HG03575 (cell line): ENCODE data around the gene MACROD2.
A peak's percentile ranks its signal among the peaks of the same experiment; 100 is the strongest.

ENCODE experiments used
- ATAC-seq: cut with Tn5 transposase; IDR thresholded peaks from one replicate; pipeline ENCODE4 v1.9.1; 2021; ENCODE audit not compliant: unreplicated experiment, insufficient number of reproducible peaks, low FRiP score; ENCODE audit errors: extremely low read depth

Gene MACROD2

DNA sequence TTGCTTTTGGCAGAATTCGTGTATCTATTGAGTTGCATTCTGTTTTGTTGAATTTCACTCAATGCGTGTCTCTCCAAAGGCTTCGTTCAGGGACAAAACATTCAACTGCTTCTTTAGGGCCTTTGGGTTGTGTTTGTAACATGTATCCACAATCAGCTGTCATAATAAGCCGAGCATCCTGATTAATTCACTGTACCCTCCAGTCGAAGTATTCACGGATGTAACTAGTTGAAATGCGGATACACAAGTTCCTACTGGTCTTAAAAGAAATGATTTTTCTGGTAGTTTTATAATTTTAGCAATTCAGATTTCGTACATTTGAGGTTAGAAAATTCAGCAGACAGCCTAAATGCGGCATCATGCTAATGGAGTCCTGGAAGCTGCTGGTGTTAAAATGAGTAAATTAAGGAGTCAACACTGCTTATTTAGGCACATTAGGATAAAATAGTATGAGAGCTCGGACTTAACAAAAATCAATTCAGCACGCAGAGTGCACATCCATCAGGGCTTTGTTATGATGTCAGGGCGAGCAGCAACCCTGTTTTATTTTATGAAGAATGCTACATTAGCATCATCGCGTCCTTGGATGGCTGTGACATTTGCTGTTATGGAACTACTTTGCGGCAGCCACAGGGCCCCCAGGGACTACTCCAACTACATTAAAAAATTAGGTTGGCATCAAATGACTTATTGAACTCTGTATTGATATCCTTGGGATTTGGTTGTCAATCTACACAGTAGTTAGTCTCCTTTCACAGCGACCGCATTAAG lies 831.4 kb downstream of the MACROD2 start:
- ATAC-seq: no peak

DNA sequence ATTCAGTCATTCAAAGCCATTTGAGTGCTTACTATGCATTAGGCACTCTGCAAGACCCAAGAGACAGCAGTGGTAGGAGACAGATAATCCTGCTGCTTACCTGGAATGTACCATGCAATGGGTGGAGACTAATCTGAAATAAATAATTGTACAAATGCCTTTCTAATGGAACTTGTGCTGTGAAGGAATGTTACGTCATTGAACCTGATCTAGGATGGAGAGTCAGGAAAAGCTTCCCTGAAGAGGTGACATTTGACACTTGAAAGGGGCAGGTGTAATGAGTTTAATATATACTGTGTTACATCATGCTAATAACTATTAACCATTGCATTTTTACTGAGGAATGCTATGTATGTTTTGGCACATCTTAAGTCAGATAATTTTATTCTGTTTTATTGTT lies 833.1 kb downstream of the MACROD2 start:
- no peak for ATAC-seq

DNA sequence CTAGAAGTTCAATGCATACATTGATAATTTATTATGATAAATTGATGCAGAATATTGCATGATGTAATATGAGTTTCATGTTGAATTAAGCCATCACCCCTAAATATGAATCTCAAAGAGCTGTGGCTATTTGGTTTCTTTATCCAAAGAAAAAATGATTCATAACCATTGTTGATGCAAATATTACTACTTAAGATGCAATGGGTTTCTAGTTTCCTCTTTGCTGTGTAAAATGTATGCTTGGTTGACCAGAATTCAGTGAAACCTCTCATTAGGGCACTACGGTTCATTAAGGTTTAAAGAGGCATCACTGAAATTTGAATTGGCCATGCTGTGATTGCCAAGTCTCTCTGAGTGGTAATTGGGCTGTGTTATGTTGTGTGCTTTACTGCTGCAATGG lies 834.6 kb downstream of the MACROD2 start:
- ATAC-seq: peak; percentile 33

DNA sequence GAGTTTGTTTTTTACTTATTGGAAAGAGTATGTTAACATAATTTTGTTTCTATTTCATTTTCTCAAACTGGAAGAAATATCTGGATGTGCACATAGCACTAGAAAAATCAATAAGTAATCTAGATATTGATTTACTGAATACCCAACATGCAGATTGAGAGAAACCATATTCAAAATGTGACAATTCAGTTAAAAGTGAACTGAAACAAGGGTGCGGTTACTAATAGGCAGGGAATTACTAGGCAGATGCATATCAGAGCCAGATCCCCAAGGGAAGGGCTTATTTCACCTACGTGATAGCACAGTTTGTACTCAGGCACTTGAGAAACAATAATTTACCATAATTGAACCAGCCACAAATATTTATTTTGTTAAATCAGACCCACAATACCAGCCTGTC lies 835.1 kb downstream of the MACROD2 start:
- ATAC-seq: peak; percentile 49

DNA sequence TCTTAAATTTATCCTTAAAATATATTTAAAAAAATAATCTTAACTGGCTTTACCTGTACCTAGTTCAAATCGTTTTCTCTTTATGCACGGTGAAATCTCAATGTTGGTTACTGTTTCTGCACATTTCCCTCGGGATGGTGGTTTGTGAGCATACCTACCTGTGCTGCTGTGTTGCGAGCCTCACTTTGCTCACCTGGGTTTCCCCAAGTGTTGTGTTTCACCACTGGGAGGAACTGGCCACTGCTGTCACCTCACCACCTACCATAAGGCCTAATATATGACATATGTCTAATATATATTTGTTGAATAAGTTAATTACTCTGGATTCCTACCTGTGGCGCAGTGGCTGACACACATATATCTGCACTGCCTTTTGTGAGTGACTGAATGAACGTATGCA lies 835.6 kb downstream of the MACROD2 start:
- ATAC-seq: no peak

DNA sequence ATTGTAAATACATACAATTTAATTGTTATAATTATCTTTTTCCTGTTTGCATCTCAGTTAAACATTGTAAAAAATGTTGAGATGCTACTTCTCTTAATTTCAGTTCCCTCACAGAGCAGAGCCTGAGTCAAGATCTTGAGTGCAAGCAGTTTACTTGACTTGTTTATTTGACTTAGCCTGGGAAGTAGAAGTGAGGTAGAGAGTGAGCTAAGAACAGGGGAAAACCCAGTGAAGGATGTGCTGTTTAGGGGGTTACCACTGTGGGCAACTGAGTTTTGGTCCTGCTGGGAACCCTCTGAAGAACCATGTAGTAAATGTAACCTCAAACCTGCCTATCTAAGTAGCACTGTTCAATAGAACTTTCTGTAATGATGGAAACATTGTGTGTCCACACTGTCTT lies 837.3 kb downstream of the MACROD2 start:
- peak; percentile 61 for ATAC-seq

DNA sequence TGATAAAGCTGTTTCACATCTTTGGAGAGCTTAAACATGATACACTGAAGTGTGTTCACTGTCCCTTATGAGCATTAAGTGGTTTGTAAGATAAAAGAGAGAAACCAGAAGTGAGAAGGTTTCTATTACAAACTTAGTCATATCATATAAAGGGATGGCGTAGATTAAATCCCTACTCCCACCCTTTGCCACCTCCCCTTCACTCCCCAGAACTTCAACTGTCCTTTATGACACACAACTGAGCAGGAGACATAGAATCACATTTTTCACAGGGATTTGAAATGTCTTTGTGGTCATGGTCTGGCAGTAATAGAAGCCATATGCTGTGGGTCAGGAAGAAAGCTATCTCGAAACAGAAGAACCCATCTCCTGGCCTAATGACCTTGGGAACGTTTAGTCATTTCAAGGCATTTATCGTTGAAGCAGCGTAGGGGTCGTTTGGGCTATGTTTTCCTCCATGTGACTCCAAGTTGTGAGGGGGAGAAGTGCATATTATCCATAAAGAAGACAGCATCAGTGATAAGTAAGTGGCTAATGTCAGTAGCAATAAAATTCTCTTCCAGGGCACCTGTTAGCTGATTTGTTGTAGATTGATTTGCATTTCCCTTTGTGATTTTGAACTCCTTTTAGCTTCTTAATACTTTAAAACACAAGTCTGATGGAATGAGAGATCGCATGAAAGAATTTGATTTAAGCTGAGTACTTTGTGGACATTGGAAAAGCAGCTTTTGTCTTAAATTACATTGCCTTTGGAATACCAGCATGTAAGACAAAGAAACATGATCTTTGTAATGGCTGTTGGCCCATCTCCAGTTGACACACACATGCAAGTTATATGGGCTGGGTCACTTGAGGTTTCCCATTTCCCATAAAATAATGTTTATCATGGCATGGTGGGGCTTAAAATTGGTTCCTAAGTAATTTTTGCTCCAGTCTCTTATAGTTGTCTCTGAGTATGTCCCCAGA lies 843.6 kb downstream of the MACROD2 start:
- ATAC-seq: peak; percentile 44

DNA sequence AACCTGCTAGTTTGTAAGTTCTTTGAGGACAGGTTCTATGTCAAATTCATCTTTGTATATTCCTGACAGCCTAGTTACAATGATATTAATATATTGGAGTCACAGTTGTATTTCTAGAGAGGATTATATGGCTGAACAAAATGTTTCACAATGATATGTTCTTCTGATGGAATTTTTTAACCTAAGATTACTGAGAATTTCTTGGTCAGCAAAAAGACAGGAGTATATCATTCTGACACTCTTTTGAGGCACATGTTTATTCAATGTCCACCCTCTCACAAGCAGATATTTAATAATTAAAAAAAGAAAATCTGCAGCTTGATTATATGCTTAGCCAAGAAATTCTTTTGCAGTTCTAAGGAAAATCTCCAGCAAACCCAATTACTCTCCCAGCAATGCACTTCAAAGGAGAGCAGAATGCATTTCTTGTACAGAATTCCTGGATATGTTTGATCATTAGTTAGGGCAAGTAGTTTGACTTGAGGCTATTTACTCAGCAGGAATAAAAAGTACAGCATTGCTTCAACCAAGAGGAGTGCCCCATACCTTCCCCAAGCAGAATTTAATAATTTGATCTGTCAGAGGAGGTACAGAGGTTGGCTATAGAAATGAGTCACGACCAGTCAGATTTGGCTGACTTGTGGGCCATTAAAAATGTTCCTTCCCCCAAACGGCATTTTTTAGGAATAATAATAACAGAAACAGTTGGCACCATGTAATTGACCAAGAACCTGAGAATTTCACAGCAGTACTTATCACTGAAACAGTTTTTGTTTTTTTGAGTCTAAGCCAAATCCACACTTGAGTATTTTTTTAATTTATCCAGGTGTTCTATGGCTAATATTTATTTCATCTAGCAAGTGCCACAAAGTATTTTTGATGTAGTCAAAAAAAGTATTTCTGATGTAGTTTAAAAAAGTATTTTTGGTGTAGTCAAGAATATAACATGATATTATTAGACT lies 850.2 kb downstream of the MACROD2 start:
- no peak for ATAC-seq

DNA sequence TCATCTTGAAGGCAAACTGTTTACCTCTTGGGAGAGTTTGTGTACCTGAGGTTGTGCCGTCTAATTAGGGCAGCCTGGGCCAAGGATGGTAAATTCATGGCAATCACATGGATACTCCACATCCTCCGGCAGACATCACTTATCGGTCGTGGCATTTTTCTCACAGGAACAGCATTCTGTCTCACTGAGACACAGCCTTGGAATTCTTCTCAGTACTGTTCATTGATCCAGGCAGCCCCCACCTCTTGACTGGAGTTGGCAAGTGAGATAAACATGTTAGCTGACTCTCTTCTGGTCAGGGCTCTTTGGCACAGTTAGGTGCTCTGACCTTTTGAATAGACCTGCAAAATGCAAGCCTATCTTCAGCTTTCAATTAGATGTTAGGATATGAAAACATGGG lies 853.5 kb downstream of the MACROD2 start:
- ATAC-seq: no peak

DNA sequence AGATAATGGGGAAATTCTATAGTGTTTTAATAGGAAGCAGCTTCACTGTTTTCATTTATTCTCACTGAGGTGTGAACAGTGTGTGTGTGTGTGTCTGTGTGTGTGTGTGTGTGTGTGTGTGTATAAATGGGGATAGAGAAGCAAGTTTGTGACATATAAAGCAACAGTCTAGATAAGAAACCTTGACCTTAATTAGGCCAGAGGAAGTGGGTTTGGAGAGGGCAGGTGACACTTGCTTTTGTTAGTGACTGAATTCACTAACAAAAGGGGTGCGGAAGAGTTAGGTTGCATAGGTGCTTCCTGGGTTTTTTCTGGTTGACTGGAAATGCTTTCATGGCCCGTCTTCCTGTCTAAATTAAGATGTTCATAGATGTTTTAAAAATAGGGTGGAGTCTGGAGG lies 857.8 kb downstream of the MACROD2 start:
- peak; percentile 65 for ATAC-seq

DNA sequence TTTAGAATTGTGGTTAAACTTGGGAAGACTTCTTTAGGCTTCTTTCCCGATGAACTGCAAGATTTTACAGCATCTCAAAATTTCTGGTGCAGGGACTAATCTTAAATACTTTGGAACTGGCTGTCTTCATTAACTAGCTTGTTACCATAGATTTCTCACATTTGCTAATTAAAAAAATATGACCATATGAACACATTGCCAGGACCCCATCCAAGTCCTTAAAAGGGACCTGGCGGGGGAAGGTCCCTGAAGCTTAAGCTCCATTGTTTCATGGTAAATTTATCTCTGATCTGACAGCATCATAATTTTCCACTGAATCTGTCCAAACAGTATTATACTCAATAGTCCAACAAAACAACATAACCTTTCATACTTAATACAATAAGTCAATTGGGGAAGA lies 859.9 kb downstream of the MACROD2 start:
- no peak for ATAC-seq

DNA sequence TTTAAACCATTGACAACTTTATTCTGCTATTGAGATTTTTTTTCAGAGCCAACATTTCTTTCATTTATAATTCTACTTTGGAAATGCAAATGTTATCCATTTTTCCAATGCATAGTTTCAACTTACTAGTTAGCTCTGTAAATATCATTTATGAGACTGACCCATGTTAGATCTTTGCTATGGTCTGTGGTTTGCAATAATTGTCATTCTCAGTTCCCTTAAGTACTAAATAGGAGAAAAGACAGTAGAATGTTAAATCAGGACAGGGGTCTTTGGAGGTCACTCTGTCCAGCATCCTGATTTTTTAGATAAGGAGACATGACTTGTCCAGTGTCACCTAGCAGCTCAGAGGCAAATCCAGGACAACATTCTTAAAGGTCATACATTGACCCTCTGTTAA lies 864.3 kb downstream of the MACROD2 start:
- no peak for ATAC-seq

DNA sequence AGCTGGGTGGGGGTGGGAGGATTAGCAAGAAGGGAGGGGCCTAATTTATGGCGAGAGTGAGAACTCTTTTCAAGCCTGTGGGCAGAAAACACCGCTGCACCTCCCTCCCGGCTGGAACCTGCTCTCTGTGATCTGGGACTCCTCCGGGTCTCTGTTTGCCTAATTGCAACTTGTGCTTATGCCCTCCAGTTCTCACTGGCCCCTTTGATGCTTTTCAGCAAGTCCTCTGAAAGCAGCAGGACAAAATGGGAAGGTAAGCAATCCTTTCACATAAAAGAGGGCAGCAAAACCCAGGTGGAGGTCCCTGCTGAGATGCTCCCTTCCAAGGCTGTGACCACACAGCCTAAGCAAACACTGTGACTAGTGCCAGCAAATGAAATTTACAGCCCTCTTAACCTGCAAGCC lies 865.1 kb downstream of the MACROD2 start:
- ATAC-seq: no peak

DNA sequence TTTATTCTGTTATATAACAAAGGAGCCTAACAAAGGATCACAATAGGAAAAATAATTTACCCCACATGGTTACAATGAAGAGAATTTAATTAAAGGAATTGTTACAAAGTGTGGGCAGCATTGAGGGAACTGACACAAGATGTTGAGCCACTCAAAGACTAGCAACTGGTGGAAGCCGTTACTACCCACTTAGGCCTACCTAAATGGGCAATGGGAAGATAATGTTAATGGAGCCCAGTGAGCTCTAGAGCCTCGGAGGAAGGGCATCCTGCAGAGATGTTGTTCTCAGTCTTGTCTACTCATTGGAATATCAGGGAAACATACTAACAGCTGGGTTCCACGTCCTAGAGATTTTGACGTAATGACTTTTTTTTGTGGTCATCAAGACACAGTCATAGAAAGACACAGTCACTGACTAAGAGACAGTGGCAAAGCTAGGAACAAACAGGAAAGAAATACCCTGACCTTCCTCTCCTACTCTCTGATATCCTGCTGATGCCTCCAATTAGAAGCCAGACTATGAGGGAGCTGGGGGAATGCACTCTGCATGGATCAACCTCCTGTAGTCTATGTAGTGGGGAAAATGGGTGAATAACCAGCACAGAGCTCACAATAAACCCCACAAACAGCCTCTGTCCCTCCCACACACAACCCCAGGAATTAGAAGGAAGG lies 865.8 kb downstream of the MACROD2 start:
- no peak for ATAC-seq

DNA sequence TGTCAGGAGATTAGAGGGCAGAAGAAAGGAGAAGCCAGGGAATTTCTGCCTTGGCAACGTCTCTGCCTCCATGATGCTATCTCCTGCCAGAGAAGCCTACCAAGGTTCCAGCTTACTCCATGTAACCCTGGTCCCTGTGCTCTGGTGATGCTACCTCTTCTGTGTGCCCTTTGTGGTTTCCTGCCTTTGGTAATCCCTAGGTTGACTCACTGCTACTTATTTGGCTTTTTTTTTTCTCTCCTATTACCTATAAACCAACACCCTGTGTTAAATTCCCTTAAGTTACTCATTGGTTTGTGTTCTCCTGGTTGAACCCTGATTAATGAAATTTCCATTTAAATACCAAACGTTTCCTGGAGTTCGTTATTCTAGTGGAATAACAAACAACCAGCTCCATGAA lies 869.9 kb downstream of the MACROD2 start:
- ATAC-seq: no peak

DNA sequence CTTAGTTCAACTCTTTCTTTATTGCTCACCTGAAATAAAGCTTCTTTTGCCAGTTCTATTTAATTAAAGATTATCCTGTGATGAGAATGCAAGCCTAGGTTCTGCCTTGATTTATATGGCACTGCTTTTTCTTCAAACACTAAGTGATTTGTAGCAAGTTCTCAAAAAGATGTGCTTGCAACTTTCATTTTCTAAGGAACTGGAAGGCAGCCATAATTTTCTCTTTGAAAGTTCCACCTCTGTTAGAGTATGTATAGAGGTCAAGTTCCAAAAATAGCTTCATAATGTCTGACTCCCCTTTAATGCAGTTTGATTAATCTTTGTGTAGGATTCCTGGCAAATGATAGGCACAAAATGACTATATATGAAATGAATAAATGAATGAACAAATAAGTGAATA lies 870.4 kb downstream of the MACROD2 start:
- no peak for ATAC-seq

DNA sequence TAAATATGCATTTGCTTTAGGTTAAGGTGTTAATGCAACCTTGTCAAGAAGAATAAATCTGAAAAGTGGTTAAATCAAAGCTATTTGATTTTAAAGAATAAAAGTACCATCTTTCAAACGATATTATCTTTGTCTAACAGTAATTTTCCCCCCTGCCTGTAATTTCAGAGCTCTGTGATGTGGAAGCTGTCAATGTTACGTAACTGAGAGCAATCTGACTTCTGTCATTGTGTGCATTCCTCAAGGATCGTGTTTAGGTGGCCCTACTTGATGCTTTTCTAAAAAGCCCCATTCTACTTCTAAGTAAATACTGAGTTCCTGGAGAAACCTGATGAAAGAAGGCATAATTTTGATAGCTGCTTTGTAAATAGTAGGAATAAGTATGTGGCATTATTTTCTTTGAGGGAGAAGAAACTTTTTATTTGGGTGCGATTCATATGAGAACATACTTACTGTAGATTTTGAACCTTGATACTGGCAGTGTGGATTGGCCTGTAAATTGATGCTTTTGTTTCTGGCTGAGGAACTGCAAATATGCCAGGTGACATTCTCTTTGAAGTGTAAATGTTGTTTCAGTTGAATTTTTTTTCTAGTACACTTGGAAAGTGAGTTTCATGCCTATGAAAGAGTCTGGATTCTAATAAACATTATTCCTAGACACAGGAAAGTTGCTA lies 871.7 kb downstream of the MACROD2 start:
- no peak for ATAC-seq
